K562 (cell line): Measurements from ENCODE around the gene SPAG7.

Source experiments
- EZH2 ChIP-seq: IDR thresholded peaks from 2 replicates; pipeline ENCODE4 v1.6.1; 2012; ENCODE audit warnings: low read depth, mild to moderate bottlenecking, inconsistent platforms, low read length, borderline replicate concordance
- NR2C2 ChIP-seq, 2 experiments: fragments of 200-800 bp in 1 of 2; sonication (Bioruptor generic) in 1 of 2; sonication (generic) in 1 of 2; formaldehyde crosslinking in 1 of 2; IDR thresholded peaks; 2 replicates each; pipeline versions ENCODE4 v1.6.1 to v1.8.0; 2016 to 2022; ENCODE audit warnings: mild to moderate bottlenecking in 1 of 2, missing compliant biosample characterization in 1 of 2, missing genetic modification characterization in 1 of 2, missing genetic modification reagents in 1 of 2
- TF ChIP-seq, protein P1 (sequence below): IDR thresholded peaks from 3 replicates; pipeline ENCODE4 v1.6.1; 2011; ENCODE audit warnings: borderline replicate concordance, mild to moderate bottlenecking; ENCODE audit not compliant: insufficient read length, insufficient read depth
- TF ChIP-seq, protein P2 (sequence below), 3 experiments: IDR thresholded peaks in 2 of 3; conservative IDR thresholded peaks in 1 of 3; 2 replicates each; pipeline ENCODE4 v1.5.1; 2011 to 2012; ENCODE audit warnings: low read length in 3 of 3, mild to moderate bottlenecking in 3 of 3, control low read depth in 2 of 3, improper control_type of control experiment in 1 of 3, inconsistent platforms in 1 of 3, low read depth in 1 of 3, mixed read lengths in 1 of 3, moderate library complexity in 1 of 3; ENCODE audit not compliant: insufficient read depth in 2 of 3

DNA sequence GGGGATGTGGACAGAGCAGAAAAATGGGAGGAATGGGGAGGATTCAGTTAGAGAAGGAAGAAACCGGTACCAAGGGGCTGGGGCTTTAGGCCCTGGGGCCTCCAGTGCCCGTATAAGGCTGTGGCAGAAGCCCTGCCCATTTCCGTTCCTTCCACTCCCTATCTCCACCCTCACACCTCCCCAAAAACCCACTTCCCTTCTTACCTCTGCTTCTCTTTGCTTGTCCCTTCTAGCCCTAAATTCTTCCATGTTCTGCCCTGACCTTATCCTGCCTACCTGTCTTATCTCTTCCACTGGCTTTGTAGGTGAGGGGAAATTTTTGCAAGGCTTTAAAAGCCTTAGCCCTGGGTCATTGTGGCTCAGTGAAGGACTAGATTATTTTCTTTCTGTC lies 23.5 kb downstream of the SPAG7 start:
- TF ChIP-seq EZH2 = no peak
- TF ChIP-seq NR2C2 (CRISPR knock-in tag; IDR thresholded peaks at IDR 0.05) = no peak
- TF ChIP-seq NR2C2 (tag; IDR thresholded peaks at IDR 0.05) = no peak
- TF ChIP-seq, protein P1, sequence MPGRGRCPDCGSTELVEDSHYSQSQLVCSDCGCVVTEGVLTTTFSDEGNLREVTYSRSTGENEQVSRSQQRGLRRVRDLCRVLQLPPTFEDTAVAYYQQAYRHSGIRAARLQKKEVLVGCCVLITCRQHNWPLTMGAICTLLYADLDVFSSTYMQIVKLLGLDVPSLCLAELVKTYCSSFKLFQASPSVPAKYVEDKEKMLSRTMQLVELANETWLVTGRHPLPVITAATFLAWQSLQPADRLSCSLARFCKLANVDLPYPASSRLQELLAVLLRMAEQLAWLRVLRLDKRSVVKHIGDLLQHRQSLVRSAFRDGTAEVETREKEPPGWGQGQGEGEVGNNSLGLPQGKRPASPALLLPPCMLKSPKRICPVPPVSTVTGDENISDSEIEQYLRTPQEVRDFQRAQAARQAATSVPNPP = no peak
- TF ChIP-seq, protein P2, sequence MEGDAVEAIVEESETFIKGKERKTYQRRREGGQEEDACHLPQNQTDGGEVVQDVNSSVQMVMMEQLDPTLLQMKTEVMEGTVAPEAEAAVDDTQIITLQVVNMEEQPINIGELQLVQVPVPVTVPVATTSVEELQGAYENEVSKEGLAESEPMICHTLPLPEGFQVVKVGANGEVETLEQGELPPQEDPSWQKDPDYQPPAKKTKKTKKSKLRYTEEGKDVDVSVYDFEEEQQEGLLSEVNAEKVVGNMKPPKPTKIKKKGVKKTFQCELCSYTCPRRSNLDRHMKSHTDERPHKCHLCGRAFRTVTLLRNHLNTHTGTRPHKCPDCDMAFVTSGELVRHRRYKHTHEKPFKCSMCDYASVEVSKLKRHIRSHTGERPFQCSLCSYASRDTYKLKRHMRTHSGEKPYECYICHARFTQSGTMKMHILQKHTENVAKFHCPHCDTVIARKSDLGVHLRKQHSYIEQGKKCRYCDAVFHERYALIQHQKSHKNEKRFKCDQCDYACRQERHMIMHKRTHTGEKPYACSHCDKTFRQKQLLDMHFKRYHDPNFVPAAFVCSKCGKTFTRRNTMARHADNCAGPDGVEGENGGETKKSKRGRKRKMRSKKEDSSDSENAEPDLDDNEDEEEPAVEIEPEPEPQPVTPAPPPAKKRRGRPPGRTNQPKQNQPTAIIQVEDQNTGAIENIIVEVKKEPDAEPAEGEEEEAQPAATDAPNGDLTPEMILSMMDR (IDR thresholded peaks at IDR 0.05 in 2 of 3, conservative IDR thresholded peaks at IDR 0.05 in 1 of 3; ENCODE audit: insufficient read depth in 2 of 3, low read depth in 1 of 3, low read length in 3 of 3) = no peak
